Renal cortical epithelial cell (primary cell): ENCODE measurements around the gene FGB. TPM values are rescaled to one million over a fixed set of nuclear protein-coding genes. Genes with fewer than 3 reads are reported as not detected.
"Not testable (repeated sequence)": the region's sequence is repeated elsewhere in the genome, so short reads cannot be mapped to it uniquely, and the experiment has no call there.

ENCODE experiments used
- DNase-seq: peaks from one replicate; pipeline ENCODE4 v3.0.0-alpha.2; 2011; ENCODE audit warnings: low read depth
- total RNA-seq: library from RNA; depleted of rRNA; stranded (reverse); fragments of >200 nt; gene quantifications from 2 replicates; pipeline ENCODE4 v1.2.3, GENCODE V29; 2014

Gene FGB
- total RNA-seq, 1 donor from 2014 or later = 14.3 TPM

GRCh38 chr4:154595807-154596206 lies 33.0 kb downstream of the FGB start:
- peak; percentile 83 for DNase-seq

DNA sequence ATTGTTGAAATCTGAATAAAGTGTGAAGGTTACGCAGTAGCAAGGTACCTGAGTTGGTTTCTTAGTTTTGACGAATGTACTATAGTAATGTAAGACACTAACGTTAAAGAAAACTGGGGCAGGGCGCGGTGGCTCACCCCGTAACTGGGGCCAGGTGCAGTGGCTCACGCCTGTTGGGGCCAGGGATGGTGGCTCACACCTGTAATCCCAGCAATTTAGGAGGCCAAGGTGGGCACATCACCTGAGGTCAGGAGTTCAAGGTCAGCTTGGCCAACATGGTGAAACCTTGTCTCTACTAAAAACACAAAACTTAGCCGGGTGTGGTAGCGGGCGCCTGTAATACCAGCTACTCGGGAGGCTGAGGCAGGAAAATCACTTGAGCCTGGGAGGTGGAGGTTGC lies 34.5 kb downstream of the FGB start:
- DNase-seq = not testable (repeated sequence)

DNA sequence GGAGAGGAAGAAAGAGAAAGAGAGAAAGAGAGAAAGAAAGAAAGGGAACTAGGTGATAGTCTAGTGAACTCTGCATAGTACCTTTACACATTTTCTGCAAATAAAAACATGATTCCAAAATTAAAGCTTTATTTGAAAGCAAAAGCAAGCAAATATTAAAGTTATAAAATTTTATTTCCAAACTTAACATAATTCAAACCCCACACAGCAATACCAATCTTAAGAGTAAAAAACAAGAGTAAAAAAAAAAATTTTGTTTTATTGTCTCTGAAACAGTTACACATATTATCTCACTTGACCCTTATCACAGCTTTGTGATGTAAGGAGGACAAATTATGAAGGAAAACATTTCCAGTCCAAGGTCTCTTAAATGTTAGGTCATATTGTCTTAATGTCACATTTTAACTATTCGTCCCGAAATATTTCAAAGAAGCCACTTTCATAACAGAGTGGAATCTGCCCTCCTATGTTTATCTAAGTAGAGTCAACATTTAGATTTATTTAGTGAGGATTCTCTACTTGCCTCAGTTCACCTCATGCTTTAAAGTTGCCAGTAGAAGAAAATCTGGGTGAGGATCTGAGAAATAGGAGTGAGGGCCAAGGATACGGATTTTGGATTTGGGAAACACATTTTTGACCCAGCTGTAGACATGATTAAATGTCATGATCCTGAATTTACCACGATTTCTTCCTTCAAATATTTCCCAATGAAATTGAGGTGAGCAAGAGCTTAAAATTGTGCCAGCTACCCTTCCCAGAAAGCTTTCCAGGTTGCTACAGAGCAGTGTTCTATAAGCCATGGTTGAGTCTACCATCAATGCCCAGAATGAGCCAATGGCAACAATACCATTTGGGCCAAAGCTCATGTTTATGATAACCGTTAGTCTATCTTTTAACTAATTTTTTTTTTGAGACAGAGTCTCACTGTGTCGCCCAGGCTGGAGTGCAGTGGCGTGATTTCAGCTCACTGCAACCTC lies 35.3 kb downstream of the FGB start:
- DNase-seq = no peak

DNA sequence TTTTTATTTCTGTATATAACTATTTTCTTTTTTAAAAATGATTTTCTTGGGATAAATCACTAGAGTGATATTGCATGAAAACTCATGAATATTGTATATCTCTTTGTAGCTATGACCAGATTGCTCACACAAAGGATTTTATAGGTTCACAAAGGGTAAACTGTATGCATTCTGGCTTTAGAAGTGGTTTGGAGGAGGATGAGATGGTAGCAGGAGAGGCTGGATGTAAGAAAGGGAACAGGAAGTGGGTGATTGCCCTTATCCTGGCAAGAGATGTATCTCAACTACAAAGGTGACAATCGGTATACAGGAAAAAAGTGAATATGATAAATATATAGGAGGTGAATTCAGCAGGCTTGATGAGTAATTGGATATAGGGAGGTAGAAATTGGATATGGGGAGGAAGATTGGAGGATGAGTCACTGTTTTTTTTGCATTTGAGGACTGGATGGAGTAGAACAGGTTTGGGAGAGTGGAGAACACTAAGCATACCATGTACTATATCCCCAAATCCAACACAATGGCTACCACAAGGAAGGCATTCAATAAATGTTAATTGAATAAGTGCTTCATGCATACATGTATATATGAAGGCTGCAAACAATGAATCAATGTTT lies 39.7 kb downstream of the FGB start:
- no peak for DNase-seq

GRCh38 chr4:154603033-154603943 lies 40.5 kb downstream of the FGB start:
- no peak for DNase-seq

DNA sequence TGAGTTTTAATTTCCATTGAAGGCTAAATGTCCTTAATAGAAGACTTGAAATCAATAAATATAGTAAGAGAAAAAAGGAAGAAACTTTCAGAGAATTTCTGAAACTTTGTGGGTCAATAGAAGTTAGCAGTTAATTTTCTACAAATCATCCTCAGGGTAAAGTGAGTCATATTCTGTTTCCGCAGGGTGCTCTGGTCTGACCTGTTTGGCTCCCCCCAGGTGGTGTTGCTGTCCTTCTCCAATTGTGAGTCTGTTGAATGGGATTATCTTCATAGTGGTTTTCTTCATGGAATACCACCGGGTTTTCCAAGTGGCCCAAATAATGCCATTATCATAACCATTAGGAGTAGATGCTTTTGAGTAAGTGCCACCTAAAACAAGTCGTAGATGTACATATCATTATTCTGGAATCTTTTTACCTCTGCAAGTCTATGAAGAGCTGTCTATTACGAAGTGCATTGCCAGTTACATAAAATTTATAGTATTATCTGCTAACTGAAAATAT lies 41.9 kb downstream of the FGB start:
- DNase-seq = no peak

DNA sequence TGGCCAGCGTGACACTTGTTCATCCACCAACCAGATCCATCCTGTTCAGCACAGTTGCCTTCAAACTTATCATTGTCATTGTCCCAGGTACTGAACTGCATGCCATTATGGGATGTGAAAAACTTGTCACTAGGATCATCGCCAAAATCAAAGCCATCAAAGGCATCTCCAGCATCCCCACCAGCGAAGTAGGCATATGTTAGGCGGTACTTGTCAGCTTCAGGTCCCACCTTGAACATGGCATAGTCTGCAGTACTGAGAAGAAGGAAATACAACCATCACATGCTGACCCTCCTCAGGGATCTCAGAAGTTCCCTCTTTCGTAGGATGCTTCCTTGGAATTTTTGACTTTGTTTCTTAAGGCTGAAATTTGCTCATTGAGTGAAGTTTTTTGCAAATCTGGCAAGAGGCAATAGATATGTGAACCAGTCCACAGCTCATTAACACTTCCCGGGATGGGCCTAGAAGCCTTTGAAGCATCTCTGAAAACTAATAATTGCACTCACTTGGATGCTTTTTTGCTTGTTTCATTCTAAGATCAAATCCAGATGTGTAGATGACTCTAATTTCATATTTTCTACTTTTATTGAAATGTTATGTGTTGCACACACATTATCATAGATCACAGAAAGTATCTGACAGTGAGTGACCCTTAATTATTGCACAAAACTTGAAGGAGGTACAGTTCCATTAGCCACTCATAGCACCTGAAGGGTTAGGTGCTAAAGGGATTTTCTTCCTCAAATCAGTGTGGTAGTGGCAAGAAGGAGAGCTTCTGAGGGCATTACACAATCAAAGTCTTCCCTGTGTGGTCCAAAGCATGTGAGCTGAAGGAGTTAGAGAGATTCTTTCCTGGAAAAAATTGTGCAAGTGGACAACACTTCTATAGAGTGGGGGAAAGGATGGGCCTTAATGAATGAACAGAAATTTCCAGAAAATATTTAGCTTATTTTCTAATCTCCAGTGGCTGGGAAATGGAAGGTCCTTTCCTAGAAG lies 44.2 kb downstream of the FGB start:
- peak; percentile 11 for DNase-seq

DNA sequence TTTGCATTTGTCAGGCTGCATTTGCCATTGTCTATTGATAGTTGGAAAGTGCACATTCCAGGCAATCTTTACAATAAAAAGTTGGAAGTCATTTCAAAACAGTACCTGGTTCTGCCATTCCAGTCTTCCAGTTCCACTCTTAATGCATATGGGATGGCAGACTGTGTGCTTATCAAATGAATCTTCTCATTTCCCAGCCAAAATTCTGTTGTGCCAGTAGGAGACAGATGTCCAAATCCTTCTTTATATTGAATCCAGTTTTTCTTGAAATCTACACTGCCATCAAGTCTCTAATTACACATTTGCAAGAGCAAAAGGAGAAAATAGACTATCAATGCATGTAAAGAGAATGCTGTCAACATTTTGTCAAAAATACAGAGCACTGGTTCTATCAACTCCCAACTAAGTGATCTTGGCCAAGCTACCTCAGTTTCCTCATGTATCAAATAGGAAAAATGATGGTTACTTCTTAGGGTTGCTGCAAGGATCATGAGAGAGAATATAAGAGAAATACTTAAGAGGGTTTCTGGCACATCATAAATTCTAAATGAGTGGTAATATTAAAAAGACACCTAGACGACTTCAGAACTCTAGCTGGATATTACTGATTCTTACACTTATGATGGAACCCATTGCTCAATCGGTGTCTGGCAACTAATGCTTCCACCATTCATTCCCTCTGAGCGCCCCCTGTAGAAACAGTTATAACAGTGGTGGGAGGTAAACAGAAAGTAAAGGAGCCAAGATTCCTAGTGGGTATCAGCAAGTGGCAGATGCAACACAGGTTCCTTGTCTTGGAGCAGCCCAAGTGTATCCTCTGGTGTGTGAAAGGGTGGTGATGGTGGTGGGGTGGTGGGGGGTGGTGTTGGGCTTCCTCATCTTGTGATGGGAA lies 45.8 kb downstream of the FGB start:
- DNase-seq = no peak

DNA sequence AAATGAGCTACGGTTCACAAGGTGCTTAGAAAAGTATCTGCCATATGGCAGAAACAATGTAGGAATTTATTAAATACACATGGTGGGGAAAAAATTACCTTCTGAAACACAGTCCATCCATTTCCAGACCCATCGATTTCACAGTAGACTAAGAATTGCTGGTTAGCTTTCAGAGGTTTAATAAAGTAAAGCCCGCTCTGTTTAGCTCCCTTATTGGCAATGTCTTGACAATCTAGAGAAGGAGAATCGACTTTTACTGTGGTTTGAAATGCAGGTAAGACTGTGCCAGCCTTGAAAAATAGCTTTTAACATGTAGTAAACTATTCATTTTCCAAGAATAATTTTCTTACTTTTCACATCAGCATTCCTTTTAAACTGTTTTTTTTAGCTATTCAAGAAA lies 46.7 kb downstream of the FGB start:
- DNase-seq = no peak

DNA sequence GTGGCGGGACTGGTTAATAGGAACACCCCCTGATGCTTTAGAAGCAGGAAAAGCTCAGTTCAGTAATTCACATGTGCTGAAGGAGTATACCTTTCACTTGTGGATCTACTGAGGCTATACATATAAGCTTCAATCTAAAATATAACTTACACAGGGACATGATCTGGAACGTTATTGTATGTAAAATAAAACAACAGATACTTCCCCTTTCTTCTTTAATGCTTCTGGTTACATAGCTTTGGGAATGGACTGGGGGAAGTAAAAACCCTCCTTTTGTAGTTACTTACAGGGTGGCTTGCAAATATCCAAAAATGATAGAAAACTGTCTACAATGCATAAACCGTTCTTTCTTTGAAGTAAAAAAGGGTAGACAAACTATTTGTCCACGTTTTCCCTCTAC lies 47.8 kb downstream of the FGB start:
- no peak for DNase-seq

DNA sequence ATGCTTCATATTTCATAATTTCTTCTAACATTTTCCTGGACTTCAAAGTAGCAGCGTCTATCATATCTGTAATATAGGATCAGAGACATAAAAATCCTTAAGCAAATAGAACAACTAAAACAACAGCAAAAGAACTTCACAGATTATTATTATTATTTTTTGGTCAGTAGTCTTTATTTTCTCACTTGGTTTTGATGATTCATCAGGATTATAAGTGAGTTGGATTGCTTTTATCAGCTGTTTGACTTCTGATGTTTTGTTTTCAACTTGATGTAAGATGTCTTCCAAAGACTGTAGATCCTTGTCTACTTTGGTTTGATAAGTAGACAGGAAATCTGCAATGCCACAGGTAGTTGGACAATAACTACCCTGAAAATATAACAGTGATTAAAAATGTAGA lies 49.0 kb downstream of the FGB start:
- DNase-seq = no peak

DNA sequence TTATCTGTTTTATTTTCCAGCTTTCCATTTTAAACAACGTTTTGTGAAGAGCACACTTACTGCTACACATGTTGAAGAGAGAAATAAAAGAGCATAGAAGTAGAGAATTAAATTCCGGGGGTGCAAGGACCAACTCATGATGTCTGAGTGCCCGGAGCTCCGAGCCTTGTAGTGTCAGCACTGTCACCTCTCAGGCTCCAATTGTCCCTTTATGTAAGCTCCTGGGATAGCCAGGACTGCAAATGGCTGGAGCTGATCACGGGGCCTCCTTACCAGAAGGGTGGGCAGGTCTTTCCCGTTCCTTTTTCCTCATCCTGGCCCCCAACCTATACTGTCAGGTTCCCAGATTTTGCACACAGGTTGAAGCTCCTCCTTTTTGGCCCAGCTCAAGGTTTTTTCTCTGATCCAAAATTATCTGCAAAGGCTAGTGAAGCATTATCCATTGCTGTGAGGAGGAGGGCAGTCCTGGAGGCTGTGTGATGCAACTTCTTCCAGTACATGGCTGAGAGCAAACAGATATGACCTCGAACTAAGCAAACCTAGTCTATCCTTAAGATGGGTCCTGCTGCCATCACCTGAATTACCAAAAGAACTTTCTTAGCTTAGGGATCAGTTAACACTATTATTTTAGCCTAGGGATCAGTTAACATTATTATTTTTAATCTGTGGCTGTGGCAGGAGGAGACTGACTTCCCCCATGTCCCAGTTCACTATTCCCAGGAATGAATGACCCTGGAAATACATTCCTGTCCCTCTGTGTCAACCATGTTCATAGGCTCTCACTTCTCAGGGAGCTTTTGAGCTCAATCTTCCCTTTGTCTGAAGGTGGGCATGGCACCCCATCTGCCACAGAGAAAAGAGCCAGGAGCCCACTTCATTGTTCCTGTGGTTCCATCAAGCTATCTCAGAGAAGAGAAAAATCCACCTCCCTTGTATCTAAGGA lies 49.9 kb downstream of the FGB start, which contains the start of gene FGG:
Gene FGG (minus strand): TSS at position 185 of the 943 bp plus-strand sequence. CDS start 47 bp downstream, at position 138.
- DNase-seq = peak; percentile 19

DNA sequence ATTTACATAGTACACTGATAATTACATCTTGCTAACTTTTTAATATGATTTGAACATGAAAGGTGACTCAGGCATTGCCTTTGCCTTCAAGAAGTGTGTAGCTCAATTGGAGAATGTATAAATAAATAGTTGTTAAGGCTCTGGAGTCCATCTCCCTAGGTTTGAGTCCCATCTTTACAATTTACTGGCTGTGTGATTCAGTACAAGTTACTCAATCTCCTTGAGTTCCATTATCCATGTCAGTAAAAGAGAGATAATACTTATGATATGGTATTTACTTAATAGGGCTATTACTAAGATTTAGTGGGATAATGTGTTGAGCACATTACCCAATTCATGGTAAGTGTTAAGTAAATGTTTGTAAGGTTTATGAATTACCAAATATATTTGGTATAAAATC lies 51.5 kb downstream of the FGB start:
- DNase-seq = no peak

DNA sequence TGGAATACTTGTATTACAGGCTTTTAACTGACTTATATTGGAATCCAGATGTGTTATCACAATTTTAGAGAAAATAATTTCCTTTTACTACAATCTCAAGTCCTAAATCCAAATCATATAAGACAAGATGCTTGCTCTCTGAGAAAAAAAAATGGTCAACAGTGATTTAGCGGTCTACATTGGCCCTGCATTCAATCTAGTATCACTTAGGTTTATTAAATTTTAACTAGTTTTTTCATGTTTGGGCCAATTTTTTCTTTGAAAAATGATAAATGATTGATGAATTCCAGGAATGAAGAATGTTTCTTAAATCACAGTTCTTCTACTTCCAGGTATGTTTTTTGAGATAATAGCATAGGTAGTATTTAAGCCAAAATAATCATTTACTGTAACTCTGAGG lies 52.4 kb downstream of the FGB start:
- DNase-seq = no peak

GRCh38 chr4:154616287-154616686 lies 53.5 kb downstream of the FGB start:
- DNase-seq = no peak

GRCh38 chr4:154616731-154617130 lies 53.9 kb downstream of the FGB start:
- DNase-seq = peak; percentile 17

- no peak for DNase-seq
These were observed 55.1 kb downstream of the FGB start for GRCh38 chr4:154617820-154618317.

DNA sequence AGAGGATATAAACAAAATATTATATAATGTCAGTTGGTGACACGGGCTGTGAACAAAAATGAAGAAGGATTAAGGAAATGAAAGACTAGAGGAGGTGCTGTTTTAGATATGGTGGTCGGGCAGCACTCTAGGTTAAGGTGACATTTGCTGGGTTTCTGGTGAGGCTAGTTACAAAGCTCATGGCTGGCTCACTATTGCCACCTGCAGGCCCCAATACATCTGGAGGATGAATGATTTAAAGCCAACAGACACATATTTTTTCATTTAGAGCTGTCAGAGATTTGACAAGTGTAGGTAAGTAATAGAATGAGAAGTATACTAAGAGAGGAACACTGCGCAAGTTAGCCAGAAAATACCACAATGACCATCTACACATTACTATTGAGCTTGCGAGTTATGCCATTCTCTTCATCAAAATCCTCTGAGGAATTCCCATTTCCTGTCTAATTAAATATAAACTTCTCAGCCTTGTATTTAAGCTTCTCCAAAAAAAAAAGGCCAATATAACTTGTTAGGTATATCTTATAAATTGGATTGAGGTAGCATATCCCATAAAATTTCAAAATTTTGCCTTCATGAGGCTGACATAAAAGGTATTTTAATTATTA lies 56.0 kb downstream of the FGB start:
- peak; percentile 52 for DNase-seq
